Trophoblast cell (in vitro differentiated cells and primary cell): ENCODE measurements around the gene TIGD4.
A peak's percentile ranks its signal among the peaks of the same experiment; 100 is the strongest.

Experiments
- DNase-seq, 2 donors: peaks; one replicate each; pipeline ENCODE4 v3.0.0-alpha.2; 2016
- H2AFZ ChIP-seq: 2 replicates; pipeline ENCODE4 v1.6.1; 2013; ENCODE audit warnings: low read length, moderate library complexity, mild to moderate bottlenecking; ENCODE audit not compliant: insufficient read depth, poor library complexity
- H2AK5ac ChIP-seq: 2 replicates; pipeline ENCODE4 v1.6.1; 2013; ENCODE audit warnings: mild to moderate bottlenecking, low read length
- H2BK120ac ChIP-seq: 2 replicates; pipeline ENCODE4 v1.6.1; 2013; ENCODE audit warnings: low read length, mild to moderate bottlenecking, moderate library complexity; ENCODE audit not compliant: insufficient read depth, poor library complexity
- H2BK12ac ChIP-seq: 2 replicates; pipeline ENCODE4 v1.6.1; 2013; ENCODE audit warnings: mild to moderate bottlenecking, low read length, moderate library complexity
- H2BK5ac ChIP-seq: 2 replicates; pipeline ENCODE4 v1.6.1; 2013; ENCODE audit warnings: low read length, low read depth, moderate library complexity, mild to moderate bottlenecking; ENCODE audit not compliant: poor library complexity
- H3K14ac ChIP-seq: 2 replicates; pipeline ENCODE4 v1.6.1; 2013; ENCODE audit warnings: mild to moderate bottlenecking, low read length
- H3K18ac ChIP-seq: 2 replicates; pipeline ENCODE4 v1.6.1; 2013; ENCODE audit warnings: mild to moderate bottlenecking, low read length
- H3K23ac ChIP-seq: 2 replicates; pipeline ENCODE4 v1.6.1; 2013; ENCODE audit warnings: low read length
- H3K27ac ChIP-seq: 2 replicates; pipeline ENCODE4 v1.5.1; 2013; ENCODE audit warnings: low read depth, mild to moderate bottlenecking, inconsistent platforms, low read length, moderate library complexity
- H3K27me3 ChIP-seq: 2 replicates; pipeline ENCODE4 v1.6.1; 2013; ENCODE audit warnings: inconsistent platforms, mild to moderate bottlenecking, low read length, moderate library complexity; ENCODE audit not compliant: insufficient read depth
- H3K36me3 ChIP-seq, 2 experiments: 1 replicate in 1 of 2; 2 replicates in 1 of 2; pipeline ENCODE4 v1.6.1; 2013; ENCODE audit warnings: low read length in 2 of 2, mild to moderate bottlenecking in 2 of 2, moderate library complexity in 1 of 2; ENCODE audit not compliant: insufficient read depth in 2 of 2, control insufficient read depth in 1 of 2
- H3K4ac ChIP-seq: 2 replicates; pipeline ENCODE4 v1.6.1; 2013; ENCODE audit warnings: low read depth, mild to moderate bottlenecking, low read length, moderate library complexity
- H3K4me1 ChIP-seq, 2 experiments: 1 replicate in 1 of 2; 2 replicates in 1 of 2; pipeline ENCODE4 v1.6.1; 2013; ENCODE audit warnings: low read length in 2 of 2, mild to moderate bottlenecking in 2 of 2, moderate library complexity in 1 of 2; ENCODE audit not compliant: insufficient read depth in 2 of 2, control insufficient read depth in 1 of 2
- H3K4me2 ChIP-seq: 2 replicates; pipeline ENCODE4 v1.6.1; 2013; ENCODE audit warnings: inconsistent platforms, mild to moderate bottlenecking, low read length, moderate library complexity
- H3K4me3 ChIP-seq: 2 replicates; pipeline ENCODE4 v1.5.1; 2013; ENCODE audit warnings: mild to moderate bottlenecking, low read depth, low read length, inconsistent platforms
- H3K79me1 ChIP-seq: one replicate; pipeline ENCODE4 v1.6.1; 2013; ENCODE audit warnings: low read length
- H3K79me2 ChIP-seq: 2 replicates; pipeline ENCODE4 v1.6.1; 2013; ENCODE audit warnings: low read length, mild to moderate bottlenecking; ENCODE audit not compliant: control insufficient read depth, insufficient read depth, poor library complexity
- H3K9ac ChIP-seq: 2 replicates; pipeline ENCODE4 v1.6.1; 2013; ENCODE audit warnings: mild to moderate bottlenecking, low read length
- H3K9me3 ChIP-seq: 2 replicates; pipeline ENCODE4 v1.6.1; 2013; ENCODE audit warnings: low read depth, mild to moderate bottlenecking, control low read depth, inconsistent platforms, low read length; ENCODE audit not compliant: insufficient read depth
- H4K12ac ChIP-seq: 2 replicates; pipeline ENCODE4 v1.6.1; 2013; ENCODE audit warnings: low read depth, mild to moderate bottlenecking, low read length, moderate library complexity
- H4K8ac ChIP-seq: 2 replicates; pipeline ENCODE4 v1.6.1; 2013; ENCODE audit warnings: low read depth, mild to moderate bottlenecking, low read length, moderate library complexity
- H4K91ac ChIP-seq: one replicate; pipeline ENCODE4 v1.6.1; 2013; ENCODE audit warnings: low read depth, mild to moderate bottlenecking, low read length, moderate library complexity
- WGBS: extraction: QIAGEN DNeasy Blood & Tissue Kit; methylation state at CpG from one replicate; pipeline ENCODE4 v1.1.7; 2013; ENCODE audit warnings: missing lambda C conversion rate; ENCODE audit not compliant: insufficient read length, insufficient coverage; ENCODE audit errors: extremely low coverage; 5-methylcytosine and 5-hydroxymethylcytosine counted together

Gene TIGD4

GRCh38 chr4:152735906-152736305 lies 43.6 kb downstream of the TIGD4 start:
- no CpG with 5 or more reads among the region's 3 CpGs for WGBS
- H2BK12ac ChIP-seq, result no peak overlapping the region

GRCh38 chr4:152735396-152735859 lies 44.1 kb downstream of the TIGD4 start:
- no CpG with 5 or more reads among the region's 2 CpGs for WGBS
- Histone ChIP-seq H3K23ac (no peak overlapping the region), H3K14ac (no peak overlapping the region), H4K8ac (no peak overlapping the region), H4K91ac (no peak overlapping the region), H3K9me3 (no peaks in the 10 kb centered on the region), H3K27ac (no peak overlapping the region), H3K27me3 (no peaks in the 10 kb centered on the region), H3K9ac (no peak overlapping the region), H3K4me2 (no peak overlapping the region), H2BK5ac (no peak overlapping the region), H3K4me3 (no peak overlapping the region), H2AK5ac (no peak overlapping the region), H2BK120ac (no peak overlapping the region), H2AFZ (no peak overlapping the region), H3K4ac (no peak overlapping the region), H3K79me1 (no peaks in the 10 kb centered on the region), H3K79me2 (no peaks in the 10 kb centered on the region), H2BK12ac (no peak overlapping the region), H3K36me3 (no peaks in the 10 kb centered on the region), H3K4me1 (no peaks in the 10 kb centered on the region), H3K18ac (no peak overlapping the region), H4K12ac (no peak overlapping the region)
- DNase-seq, result peak in 1 of 2 donors; percentile 59

More at GRCh38 chr4:152735906-152736305, 43.6 kb downstream of the TIGD4 start:
- no peaks in the 10 kb centered on the region for H3K9me3 ChIP-seq
- H4K91ac ChIP-seq, result no peak overlapping the region
- no peak overlapping the region for H3K18ac ChIP-seq
- no peak overlapping the region for H3K4me2 ChIP-seq
- H3K79me1 ChIP-seq, result no peaks in the 10 kb centered on the region
- H2BK120ac ChIP-seq, result no peak overlapping the region
- H2AFZ ChIP-seq, result no peak overlapping the region
- H3K36me3 ChIP-seq, result no peaks in the 10 kb centered on the region
- H3K79me2 ChIP-seq, result no peaks in the 10 kb centered on the region
- no peak overlapping the region for H3K27ac ChIP-seq
- no peak overlapping the region for H3K14ac ChIP-seq
- DNase-seq, result no peak
- H3K27me3 ChIP-seq, result no peaks in the 10 kb centered on the region
- no peaks in the 10 kb centered on the region for H3K4me1 ChIP-seq
- H4K12ac ChIP-seq, result no peak overlapping the region
- no peak overlapping the region for H3K4ac ChIP-seq
- H3K23ac ChIP-seq, result no peak overlapping the region
- H3K9ac ChIP-seq, result no peak overlapping the region
- H2BK5ac ChIP-seq, result no peak overlapping the region
- no peak overlapping the region for H2AK5ac ChIP-seq
- no peak overlapping the region for H4K8ac ChIP-seq
- no peak overlapping the region for H3K4me3 ChIP-seq

- Histone ChIP-seq H2AK5ac (no peak overlapping the region), H3K23ac (no peak overlapping the region), H3K27me3 (no peaks in the 10 kb centered on the region), H3K36me3 (no peaks in the 10 kb centered on the region), H3K4me3 (no peak overlapping the region), H4K8ac (no peak overlapping the region), H3K14ac (no peak overlapping the region), H4K12ac (no peak overlapping the region), H3K4me2 (no peak overlapping the region), H3K79me2 (no peaks in the 10 kb centered on the region), H2BK12ac (no peak overlapping the region), H3K9ac (no peak overlapping the region), H3K27ac (no peak overlapping the region), H2BK120ac (no peak overlapping the region), H2BK5ac (no peak overlapping the region), H4K91ac (no peak overlapping the region), H3K79me1 (no peaks in the 10 kb centered on the region), H2AFZ (no peak overlapping the region), H3K4me1 (no peaks in the 10 kb centered on the region), H3K4ac (no peak overlapping the region), H3K18ac (no peak overlapping the region), H3K9me3 (no peaks in the 10 kb centered on the region)
- no CpG with 5 or more reads among the region's 3 CpGs for WGBS
- no peak for DNase-seq
Observed at GRCh38 chr4:152734699-152735050, 44.9 kb downstream of the TIGD4 start.

GRCh38 chr4:152734015-152734698 lies 45.4 kb downstream of the TIGD4 start:
- Histone ChIP-seq H3K18ac (no peak overlapping the region), H2BK120ac (no peak overlapping the region), H3K79me2 (no peaks in the 10 kb centered on the region), H3K9ac (no peak overlapping the region), H3K4me3 (no peak overlapping the region), H3K4me1 (no peaks in the 10 kb centered on the region), H3K14ac (no peak overlapping the region), H2AK5ac (no peak overlapping the region), H3K27ac (no peak overlapping the region), H3K36me3 (no peaks in the 10 kb centered on the region), H3K23ac (no peak overlapping the region), H3K4me2 (no peak overlapping the region), H3K4ac (no peak overlapping the region), H3K27me3 (no peaks in the 10 kb centered on the region), H3K9me3 (no peaks in the 10 kb centered on the region), H2AFZ (no peak overlapping the region), H3K79me1 (no peaks in the 10 kb centered on the region), H2BK12ac (no peak overlapping the region), H4K91ac (no peak overlapping the region), H2BK5ac (no peak overlapping the region), H4K8ac (no peak overlapping the region), H4K12ac (peak overlapping the region; percentile 7)
- DNase-seq, result no peak
- WGBS, result no CpG with 5 or more reads among the region's 5 CpGs
